ENCODE results near the gene LRRC49. TPM values are rescaled to one million over a fixed set of nuclear protein-coding genes. Genes with fewer than 3 reads are reported as not detected.

LRRC49 gene
- total RNA-seq, 1 donor from 2014 or later = 86.6 TPM

DNA sequence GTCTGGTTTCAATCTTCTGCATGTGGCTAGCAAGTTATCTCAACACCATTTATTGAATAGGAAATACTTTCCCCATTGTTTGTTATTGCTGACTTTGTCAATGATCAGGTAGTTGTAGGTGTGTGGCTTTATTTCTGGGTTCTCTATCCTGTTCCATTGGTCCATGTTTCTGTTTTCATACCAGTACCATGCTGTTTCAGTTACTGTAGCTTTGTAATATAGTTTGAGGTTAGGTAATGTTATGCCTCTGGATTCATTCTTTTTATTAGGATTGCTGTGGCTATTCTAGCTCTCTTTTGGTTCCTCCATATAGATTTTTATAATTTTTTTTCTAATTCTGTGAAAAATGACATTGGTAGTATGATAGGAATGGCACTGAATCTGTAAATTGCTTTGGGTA is 58.3 kb downstream of the LRRC49 start:
- intact Hi-C loops (cut with micrococcal nuclease) = no loop called here
- Histone ChIP-seq H3K4me1 (peaks cover 22% of the 10 kb centered on the region), H3K4me3 (no peak overlapping the region), H3K27me3 (ENCODE audit: low read depth) (no peaks in the 10 kb centered on the region), H3K27ac (replicated peaks) (no peak overlapping the region), H3K9me3 (replicated peaks) (peaks cover 14% of the 10 kb centered on the region), H3K36me3 (no peaks in the 10 kb centered on the region)
- no peak for DNase-seq
- no peak for TF ChIP-seq CTCF (IDR thresholded peaks at IDR 0.05; ENCODE audit: borderline replicate concordance)

DNA sequence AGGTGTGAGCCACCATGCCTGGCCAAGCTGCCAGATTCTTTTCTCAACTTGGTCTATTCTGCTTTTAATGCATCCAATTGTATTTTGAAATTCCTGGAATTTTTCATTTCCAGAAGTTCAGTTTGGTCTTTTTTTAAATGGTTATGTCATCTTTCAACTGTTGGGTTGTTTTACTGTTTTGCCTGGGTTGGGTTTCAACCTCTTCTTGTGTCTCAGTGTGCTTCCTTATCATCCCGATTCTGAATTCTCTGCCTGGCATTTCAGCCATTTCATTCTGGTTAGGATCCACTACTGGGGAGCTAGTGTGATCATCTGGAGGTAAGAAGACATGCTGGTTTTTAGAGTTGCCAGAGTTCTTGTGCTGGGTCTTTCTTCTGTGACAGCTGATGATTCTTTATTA is 61.5 kb downstream of the LRRC49 start:
- H3K27ac ChIP-seq (replicated peaks) = no peak overlapping the region
- intact Hi-C loops (cut with micrococcal nuclease) = no loop called here
- TF ChIP-seq CTCF (IDR thresholded peaks at IDR 0.05; ENCODE audit: borderline replicate concordance) = no peak
- peaks cover 12% of the 10 kb centered on the region for H3K4me1 ChIP-seq
- H3K9me3 ChIP-seq (replicated peaks) = peaks cover 14% of the 10 kb centered on the region
- no peak for DNase-seq
- H3K36me3 ChIP-seq = no peaks in the 10 kb centered on the region
- H3K27me3 ChIP-seq (ENCODE audit: low read depth) = no peaks in the 10 kb centered on the region
- H3K4me3 ChIP-seq = no peak overlapping the region

GRCh38 chr15:70954733-70955132 is 62.1 kb downstream of the LRRC49 start:
- Histone ChIP-seq H3K4me1 (peaks cover 12% of the 10 kb centered on the region), H3K27ac (replicated peaks) (no peak overlapping the region), H3K36me3 (no peaks in the 10 kb centered on the region), H3K4me3 (no peak overlapping the region), H3K27me3 (ENCODE audit: low read depth) (no peaks in the 10 kb centered on the region), H3K9me3 (replicated peaks) (peaks cover 14% of the 10 kb centered on the region)
- intact Hi-C loops (cut with micrococcal nuclease) = no loop called here
- TF ChIP-seq CTCF (IDR thresholded peaks at IDR 0.05; ENCODE audit: borderline replicate concordance) = no peak
- DNase-seq = no peak

DNA sequence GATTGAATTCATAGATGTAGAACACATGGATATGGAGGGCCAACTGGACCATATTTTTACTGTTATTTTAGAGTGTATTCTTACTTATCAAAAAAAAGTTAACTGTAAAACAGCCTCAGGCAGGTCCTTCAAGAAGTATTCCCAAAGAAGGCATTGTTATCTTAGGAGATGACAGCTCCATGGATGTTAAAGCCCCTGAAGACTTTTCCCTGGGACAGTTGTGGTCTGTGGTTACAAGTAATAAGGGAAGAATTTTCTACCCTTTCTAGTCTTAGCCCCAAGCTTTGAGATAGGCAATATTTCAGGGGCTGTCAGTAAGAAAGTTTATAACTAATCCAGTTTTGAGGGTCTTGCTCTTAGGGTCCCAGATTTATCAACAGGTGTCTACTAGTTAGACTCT is 62.5 kb downstream of the LRRC49 start:
- intact Hi-C loops (cut with micrococcal nuclease) = no loop called here
- H3K27ac ChIP-seq (replicated peaks) = no peak overlapping the region
- H3K4me3 ChIP-seq = no peak overlapping the region
- no peaks in the 10 kb centered on the region for H3K36me3 ChIP-seq
- peaks cover 12% of the 10 kb centered on the region for H3K4me1 ChIP-seq
- TF ChIP-seq CTCF (IDR thresholded peaks at IDR 0.05; ENCODE audit: borderline replicate concordance) = no peak
- no peaks in the 10 kb centered on the region for H3K27me3 ChIP-seq (ENCODE audit: low read depth)
- DNase-seq = no peak
- H3K9me3 ChIP-seq (replicated peaks) = peaks cover 14% of the 10 kb centered on the region

DNA sequence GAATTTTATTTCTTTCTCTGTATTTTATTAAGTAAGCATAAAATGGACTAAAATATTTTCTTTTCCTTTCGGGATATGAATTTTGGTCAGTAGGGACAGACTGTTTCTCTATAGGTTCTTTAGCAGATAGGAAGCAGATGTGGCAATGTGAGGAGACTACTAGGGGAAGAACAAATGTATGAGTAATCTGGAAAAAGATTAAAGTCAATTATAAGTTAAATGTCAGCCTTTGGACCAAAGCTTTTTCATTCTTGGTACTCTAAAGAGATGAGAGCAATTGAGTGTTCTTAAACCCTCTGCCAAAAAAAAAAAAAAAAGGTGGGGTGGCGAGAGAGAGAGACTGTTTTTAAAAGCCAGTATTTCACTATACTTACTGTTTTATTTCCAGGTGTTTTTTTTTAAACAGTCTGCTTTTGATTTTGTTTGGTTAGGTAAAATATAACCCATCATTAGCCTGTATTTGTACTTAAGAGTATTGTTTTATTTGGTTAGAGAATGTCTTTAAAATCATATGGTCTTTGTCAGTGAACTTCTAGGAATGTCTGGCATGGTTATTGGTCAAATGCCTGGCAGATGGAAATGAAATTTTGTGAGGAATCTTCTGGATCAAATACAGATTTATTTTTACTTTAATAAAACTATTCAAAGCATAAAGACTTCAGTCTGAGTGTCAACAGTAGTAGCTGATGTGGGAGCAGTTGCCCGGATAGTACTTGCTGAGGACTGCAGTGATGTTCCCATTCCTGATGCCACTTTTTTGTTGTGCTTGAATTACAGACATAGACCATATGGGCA is 63.8 kb downstream of the LRRC49 start:
- peaks cover 12% of the 10 kb centered on the region for H3K4me1 ChIP-seq
- H3K9me3 ChIP-seq (replicated peaks) = peaks cover 5% of the 10 kb centered on the region
- DNase-seq = no peak
- no peak overlapping the region for H3K4me3 ChIP-seq
- no peaks in the 10 kb centered on the region for H3K36me3 ChIP-seq
- no peak overlapping the region for H3K27ac ChIP-seq (replicated peaks)
- intact Hi-C loops (cut with micrococcal nuclease) = no loop called here
- no peak for TF ChIP-seq CTCF (IDR thresholded peaks at IDR 0.05; ENCODE audit: borderline replicate concordance)
- H3K27me3 ChIP-seq (ENCODE audit: low read depth) = no peaks in the 10 kb centered on the region

Measured in left ventricle myocardium inferior (tissue), 1 donor.